ENCODE results near the gene NOC4L.
A peak's percentile ranks its signal among the peaks of the same experiment; 100 is the strongest.

NOC4L gene

DNA sequence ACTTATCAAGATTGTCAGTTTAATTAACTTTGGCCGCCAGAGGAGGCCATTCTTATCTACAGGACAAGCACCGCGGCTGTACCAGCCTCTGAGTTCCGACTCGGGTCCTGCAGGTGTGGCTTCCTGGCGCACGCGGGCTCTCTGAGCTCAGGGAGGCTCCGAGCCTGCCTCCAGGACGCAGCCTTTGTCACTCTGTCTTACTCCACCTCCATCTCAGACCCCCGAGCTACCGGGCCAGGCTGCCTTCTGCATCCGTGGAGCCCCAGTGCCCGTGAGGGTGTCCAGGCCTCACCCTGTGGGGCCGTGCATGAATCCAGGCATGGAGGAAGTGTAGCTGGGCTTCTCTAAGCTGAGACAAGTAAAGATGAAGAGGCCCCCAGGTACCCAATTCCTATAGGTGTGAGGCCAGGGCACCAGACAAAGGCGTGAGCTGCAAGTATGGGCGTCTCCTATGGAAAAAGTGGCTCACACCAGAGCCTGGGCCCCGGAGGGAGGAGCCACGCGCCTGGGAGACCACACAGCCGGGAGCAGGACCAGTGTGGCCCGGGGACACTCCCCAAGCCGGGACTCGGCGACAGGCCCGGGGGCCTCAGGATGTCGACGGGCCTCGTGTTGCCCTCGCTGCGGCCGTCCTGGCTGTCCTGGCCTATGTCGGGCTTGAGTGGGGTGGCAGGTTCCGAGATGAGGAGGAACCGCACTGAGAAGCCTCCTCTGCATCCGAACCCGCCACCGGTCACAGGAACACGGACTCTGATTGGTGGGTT lies 42.8 kb downstream of the NOC4L start:
- DNase-seq: no peak

- no peak for DNase-seq
These were observed 43.6 kb downstream of the NOC4L start for GRCh38 chr12:132187646-132188450.

DNA sequence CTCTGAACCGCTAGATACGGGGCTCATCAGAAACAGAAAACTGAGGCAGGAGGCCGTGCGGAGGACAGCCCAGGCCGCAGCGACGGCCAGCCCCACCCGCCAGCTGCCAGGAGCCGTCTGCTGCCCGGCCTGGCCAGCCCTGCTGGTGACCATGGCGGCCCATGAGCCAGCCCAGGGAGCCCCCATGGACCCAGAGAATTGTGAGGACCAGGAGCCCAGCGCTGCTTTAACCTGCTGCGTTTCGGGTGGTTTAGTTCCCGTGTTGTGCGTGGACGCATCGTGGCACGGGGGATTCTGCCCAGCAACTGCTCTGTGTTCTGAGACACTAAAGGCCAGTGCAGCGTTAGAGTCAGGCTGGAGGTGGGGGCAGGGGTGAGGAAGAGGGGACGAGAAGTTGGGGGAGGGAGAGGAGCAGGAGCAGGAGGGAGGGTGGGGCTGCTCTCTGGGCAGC lies 44.2 kb downstream of the NOC4L start:
- no peak for DNase-seq

- DNase-seq: no peak
These were observed 44.7 kb downstream of the NOC4L start for GRCh38 chr12:132188916-132189325.

GRCh38 chr12:132189378-132190011 lies 45.2 kb downstream of the NOC4L start:
- DNase-seq: peak; percentile 78

DNA sequence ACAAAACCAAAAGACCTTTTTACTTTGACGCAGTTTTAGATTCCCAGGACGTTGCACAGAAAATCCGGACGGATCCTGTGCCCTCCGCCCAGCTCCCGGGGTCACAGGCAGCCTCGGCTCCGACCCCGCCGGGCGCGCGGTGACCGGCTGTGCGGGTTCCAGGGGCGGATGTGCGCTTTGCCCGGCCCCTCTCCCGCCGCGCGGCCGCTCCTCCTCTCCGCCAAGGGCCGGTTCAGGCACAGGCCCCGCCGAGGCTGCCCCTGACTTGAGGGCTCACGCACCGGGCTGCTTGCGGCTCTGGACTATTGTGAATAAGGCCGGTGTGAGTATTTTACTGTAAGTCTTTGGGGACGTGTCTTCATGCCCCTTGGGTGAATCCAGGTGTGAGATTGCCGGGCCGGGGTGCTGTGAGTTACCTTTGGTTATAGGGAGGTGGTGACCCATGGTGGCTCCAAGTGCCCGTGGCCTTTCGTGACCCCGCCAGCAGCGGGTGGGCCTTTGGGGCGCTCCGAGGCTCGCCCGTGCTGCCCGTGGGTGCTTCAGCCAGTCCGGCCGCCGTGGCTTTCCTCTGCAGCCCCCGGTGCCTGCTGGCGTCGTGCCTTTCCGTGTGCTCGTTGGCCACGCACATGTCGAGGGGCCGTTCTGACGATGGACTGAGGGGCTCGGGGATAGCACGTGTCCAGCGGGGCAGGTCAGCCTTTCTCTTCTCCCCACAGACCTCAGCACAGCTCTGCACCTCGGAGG lies 45.9 kb downstream of the NOC4L start:
- no peak for DNase-seq

DNA sequence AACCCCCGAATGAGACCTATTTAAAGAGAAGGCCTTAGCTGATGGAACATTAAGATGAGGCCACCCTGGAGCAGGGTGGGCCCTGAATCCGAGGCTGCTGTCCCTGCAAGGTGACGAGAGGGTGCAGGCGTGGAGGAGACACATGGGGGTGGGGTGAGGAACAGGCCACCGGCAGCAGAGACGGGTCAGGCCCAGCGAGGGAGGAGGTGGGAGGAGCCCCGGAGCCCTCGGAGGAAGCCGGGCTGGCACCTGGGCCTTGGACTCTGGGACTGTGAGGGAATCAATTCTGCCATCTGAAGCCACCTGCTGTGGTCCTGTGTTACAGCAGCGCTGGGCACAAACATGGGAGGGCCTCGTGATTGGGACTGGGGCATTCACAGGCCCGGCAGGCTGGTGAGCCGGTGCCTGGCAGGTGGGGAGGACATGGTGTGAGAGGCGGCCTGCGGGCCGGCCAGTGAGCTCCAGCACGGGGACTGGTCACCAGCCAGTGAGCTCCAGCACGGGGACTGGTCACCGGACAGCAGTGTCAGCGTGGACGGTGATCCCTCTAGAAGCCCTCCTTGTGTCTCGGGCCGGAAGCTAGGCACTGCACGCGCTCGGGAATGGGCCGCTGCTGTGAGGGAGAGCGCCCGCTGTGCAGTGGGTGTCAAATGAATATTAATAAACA lies 46.7 kb downstream of the NOC4L start:
- no peak for DNase-seq

DNA sequence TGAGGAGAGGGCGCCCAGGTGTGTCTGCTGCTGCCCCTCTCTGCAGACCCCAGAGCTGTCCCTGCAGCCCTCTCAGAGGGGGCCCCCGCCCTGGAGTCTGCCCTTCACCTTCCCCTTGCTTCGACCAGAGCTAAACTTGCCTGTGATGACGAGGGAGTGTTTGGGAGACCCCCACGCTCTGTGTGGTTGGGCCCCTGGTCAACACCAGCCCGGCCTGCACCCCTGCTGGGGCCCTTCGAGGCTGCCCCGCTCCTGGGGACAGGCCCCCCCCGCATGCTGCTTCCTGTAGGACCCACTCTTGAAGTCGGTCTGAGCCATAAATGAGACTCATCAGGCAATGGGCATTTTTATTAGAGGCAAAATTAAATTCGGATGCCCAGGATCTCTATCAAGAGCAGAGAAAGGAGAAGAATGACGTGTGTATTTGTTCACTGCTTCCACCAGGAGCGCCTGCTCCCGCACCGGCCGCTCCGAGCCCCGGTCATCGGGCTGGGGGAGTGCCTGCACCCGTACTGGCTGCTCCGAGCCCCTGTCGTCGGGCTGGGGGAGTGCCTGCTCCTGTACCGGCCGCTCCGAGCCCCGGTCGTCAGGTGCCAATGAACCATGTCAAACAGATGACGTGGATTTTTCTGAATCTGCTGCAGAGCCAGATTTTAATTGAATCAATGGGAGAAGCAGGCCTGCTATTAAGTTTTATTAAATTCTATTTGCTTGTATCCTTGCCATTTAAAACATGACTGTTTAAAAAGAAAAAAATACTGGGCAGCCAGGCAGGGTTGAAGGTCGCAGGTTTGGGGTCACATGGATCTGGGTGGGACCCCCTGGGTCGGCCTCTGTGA lies 47.7 kb downstream of the NOC4L start:
- DNase-seq: no peak

DNA sequence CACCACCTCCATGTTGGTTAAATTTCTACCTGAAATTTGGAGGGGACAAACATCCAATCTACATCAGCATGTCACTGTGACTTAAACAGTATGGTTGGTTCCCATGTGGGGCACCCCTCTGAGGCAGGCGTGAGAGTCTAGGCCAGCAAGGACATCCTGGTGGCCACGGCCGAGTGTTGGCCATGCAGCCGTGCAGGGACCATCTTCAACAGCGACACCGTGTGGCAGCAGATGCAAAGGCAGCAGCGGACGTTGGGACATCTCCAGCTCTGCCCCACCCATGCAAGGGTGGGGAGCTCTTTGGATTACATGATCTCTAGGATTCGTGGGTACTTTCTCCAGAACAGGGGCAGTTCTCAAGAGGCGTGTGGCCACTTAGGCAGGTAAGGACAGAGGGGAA lies 49.8 kb downstream of the NOC4L start:
- DNase-seq: no peak

- DNase-seq: peak; percentile 5
These were observed 50.3 kb downstream of the NOC4L start for GRCh38 chr12:132194556-132194955.

DNA sequence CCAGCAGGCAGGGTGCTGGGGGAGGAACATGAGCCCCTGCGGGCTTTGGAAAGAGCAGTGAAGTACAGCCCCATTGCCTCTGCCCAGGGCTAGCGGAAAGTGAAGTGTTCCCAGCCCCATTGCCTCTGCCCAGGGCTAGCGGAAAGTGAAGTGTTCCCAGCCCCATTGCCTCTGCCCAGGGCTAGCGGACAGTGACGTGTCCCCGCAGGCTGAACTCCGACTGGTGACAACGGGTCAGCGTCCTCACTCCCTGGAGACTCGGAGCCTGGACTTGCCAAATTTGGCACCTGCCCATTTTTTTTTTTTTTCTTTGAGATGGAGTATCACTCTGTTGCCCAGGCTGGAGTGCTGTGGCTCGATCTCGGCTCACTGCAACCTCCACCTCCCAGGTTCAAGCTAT lies 51.0 kb downstream of the NOC4L start:
- DNase-seq: peak; percentile 18

DNA sequence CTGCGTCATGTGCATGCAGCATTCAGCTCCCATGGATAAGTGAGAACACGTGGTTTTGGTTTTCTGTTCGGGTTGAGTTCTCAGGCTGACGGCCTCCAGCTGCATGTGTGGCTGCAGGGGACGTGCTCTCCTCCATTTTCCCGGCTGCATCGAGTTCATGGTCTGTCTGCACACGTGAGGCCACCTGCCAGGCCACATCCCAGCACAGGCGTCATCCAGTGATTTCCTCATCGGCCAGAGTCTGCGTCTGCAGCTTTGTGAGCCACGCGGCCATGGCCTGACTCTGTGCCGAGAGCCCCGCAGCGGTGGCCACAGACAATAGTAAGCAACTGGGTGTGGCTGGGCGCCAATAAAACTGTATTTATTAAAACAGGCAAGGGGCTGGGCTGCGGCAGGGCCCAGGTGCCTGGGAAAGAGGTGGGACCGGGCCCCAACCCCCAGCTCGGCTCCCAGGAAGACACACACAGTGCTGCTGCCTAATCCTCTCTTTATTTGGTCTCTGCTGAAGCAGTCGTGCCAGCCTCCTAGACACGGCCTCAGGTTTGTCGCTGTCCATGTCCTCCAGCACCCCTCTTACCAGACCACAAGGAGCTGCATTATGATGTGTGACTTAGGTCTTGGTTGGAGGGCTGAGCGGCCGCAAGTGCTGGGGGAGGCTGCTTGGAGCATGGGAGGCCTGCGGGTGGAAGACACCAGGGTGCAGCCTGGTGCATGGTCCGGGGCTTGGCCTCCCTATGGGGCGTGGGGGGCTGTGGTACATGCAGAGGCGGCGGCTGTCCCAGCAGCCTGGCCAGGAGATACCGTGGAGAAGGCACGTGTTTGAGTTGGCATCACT lies 52.0 kb downstream of the NOC4L start:
- DNase-seq: peak; percentile 80

- no peak for DNase-seq
These were observed 52.7 kb downstream of the NOC4L start for GRCh38 chr12:132196873-132197390.

- no peak for DNase-seq
These were observed 53.5 kb downstream of the NOC4L start for GRCh38 chr12:132197581-132198354.

DNA sequence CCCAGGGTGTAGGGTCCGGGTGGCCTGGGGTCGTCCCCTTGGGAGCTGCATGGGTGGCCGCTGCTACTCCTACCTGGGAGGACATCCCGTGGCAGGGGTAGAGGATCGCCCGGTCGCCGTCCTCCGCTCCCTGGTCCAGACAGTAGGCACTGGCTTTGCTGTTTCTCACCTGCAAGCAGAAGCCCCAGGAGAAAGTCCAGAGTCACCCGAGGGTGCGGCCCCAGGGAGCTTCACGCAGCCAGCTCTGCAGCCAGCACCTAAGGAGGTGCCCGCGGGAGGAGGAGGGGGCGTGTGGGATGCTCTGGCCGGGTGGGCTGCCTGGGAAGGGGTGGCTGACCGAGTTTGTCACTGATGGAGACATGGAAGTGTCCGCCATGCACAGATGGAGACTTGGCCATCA lies 54.8 kb downstream of the NOC4L start:
- no peak for DNase-seq

GRCh38 chr12:132199526-132200319 lies 55.5 kb downstream of the NOC4L start:
- no peak for DNase-seq

DNA sequence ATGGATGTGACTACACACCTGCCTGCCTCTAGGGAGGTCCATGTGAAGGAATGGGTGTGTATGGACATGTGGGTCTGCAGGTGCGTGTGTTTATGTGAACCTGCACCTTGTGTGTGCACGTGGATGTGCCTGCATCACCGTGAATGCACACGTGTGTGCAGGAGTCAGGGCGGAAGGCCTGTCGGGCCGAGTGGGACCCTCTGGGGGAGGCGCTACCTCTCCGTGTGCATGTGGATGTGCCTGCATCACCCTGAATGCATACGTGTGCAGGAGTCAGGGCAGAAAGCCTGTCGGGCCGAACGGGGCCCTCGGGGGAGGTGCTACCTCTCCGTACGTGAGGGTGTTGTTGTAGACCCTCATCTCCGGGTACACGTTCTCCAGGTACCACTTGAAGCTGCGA lies 56.5 kb downstream of the NOC4L start:
- no peak for DNase-seq

- DNase-seq: no peak
These were observed 57.3 kb downstream of the NOC4L start for GRCh38 chr12:132201391-132202120.
